Osteoblast (primary cell): ENCODE data around the gene FNBP1. TPM values are rescaled to one million over a fixed set of nuclear protein-coding genes. Genes with fewer than 3 reads are reported as not detected.
"Not testable (repeated sequence)": the region's sequence is repeated elsewhere in the genome, so short reads cannot be mapped to it uniquely, and the experiment has no call there.

ENCODE experiments used
- DNase-seq: peaks from one replicate; pipeline ENCODE4 v3.0.0; 2011; ENCODE audit warnings: low spot score, mixed read lengths; ENCODE audit not compliant: insufficient read length; ENCODE audit errors: missing footprints
- H2AFZ ChIP-seq: 2 replicates; pipeline ENCODE4 v1.6.0; 2011; ENCODE audit warnings: mild to moderate bottlenecking, low read length
- H3K27ac ChIP-seq: 2 replicates; pipeline ENCODE4 v1.5.1; 2011; ENCODE audit warnings: mild to moderate bottlenecking, low read depth, low read length, moderate library complexity
- H3K27me3 ChIP-seq: 2 replicates; pipeline ENCODE4 v1.6.0; 2012; ENCODE audit warnings: mild to moderate bottlenecking, control low read depth, inconsistent platforms, low read length, moderate library complexity; ENCODE audit not compliant: insufficient read depth
- H3K36me3 ChIP-seq: 2 replicates; pipeline ENCODE4 v1.5.1; 2011; ENCODE audit warnings: mild to moderate bottlenecking, low read length, control low read depth, moderate library complexity; ENCODE audit not compliant: insufficient read depth
- H3K4me1 ChIP-seq: 2 replicates; pipeline ENCODE4 v1.5.1; 2011; ENCODE audit warnings: mild to moderate bottlenecking, low read length, control low read depth, moderate library complexity; ENCODE audit not compliant: insufficient read depth
- H3K4me2 ChIP-seq: 2 replicates; pipeline ENCODE4 v1.6.0; 2011; ENCODE audit warnings: mild to moderate bottlenecking, low read length; ENCODE audit not compliant: insufficient read depth
- H3K4me3 ChIP-seq: fragments of 200-600 bp; sonication (generic); 3 replicates; pipeline ENCODE4 v1.5.1; 2012; ENCODE audit warnings: mild to moderate bottlenecking, low read length, inconsistent platforms; ENCODE audit not compliant: insufficient read depth
- H3K79me2 ChIP-seq: 2 replicates; pipeline ENCODE4 v1.6.0; 2012; ENCODE audit warnings: mild to moderate bottlenecking, low read length, control low read depth, inconsistent platforms; ENCODE audit not compliant: insufficient read depth
- H3K9me3 ChIP-seq: 2 replicates; pipeline ENCODE4 v1.5.1; 2011; ENCODE audit warnings: low read depth, low read length, control low read depth
- H4K20me1 ChIP-seq: 2 replicates; pipeline ENCODE4 v1.6.0; 2012; ENCODE audit warnings: mild to moderate bottlenecking, low read length, control low read depth; ENCODE audit not compliant: insufficient read depth
- CTCF ChIP-seq: IDR thresholded peaks from 2 replicates; pipeline ENCODE4 v1.5.1; 2011; ENCODE audit warnings: mild to moderate bottlenecking, low read depth, low read length, moderate library complexity; ENCODE audit errors: extremely low read depth
- total RNA-seq: library from RNA; depleted of rRNA; stranded (reverse); fragments of >200 nt; gene quantifications from 2 replicates; pipeline ENCODE4 v1.2.3, GENCODE V29; 2012

Gene FNBP1
- total RNA-seq, 1 donor: 31.8 TPM

GRCh38 chr9:130001190-130001589 lies 41.8 kb downstream of the FNBP1 start:
- H3K27ac ChIP-seq: no peak overlapping the region
- no peak overlapping the region for H3K4me3 ChIP-seq
- peaks cover 4% of the 10 kb centered on the region for H3K4me1 ChIP-seq
- H3K36me3 ChIP-seq: no peaks in the 10 kb centered on the region
- H3K79me2 ChIP-seq: peaks cover 14% of the 10 kb centered on the region
- no peaks in the 10 kb centered on the region for H3K27me3 ChIP-seq
- no peak overlapping the region for H3K4me2 ChIP-seq
- no peak for TF ChIP-seq CTCF
- DNase-seq: no peak
- no peaks in the 10 kb centered on the region for H3K9me3 ChIP-seq
- no peak overlapping the region for H2AFZ ChIP-seq
- H4K20me1 ChIP-seq: peaks cover 5% of the 10 kb centered on the region

GRCh38 chr9:129999141-129999510 lies 43.9 kb downstream of the FNBP1 start:
- Histone ChIP-seq H3K4me3 (no peak overlapping the region), H3K9me3 (no peaks in the 10 kb centered on the region), H3K4me1 (peaks cover 12% of the 10 kb centered on the region), H3K79me2 (peaks cover 8% of the 10 kb centered on the region), H2AFZ (no peak overlapping the region), H3K4me2 (no peak overlapping the region), H3K27me3 (no peaks in the 10 kb centered on the region), H3K36me3 (no peaks in the 10 kb centered on the region), H3K27ac (no peak overlapping the region), H4K20me1 (peaks cover 4% of the 10 kb centered on the region)
- no peak for DNase-seq
- no peak for TF ChIP-seq CTCF

GRCh38 chr9:129998491-129999140 lies 44.4 kb downstream of the FNBP1 start:
- H3K36me3 ChIP-seq: no peaks in the 10 kb centered on the region
- no peaks in the 10 kb centered on the region for H3K27me3 ChIP-seq
- H2AFZ ChIP-seq: no peak overlapping the region
- H3K4me2 ChIP-seq: no peak overlapping the region
- peaks cover 3% of the 10 kb centered on the region for H4K20me1 ChIP-seq
- DNase-seq: peak; percentile 48
- H3K4me1 ChIP-seq: peaks cover 12% of the 10 kb centered on the region
- H3K9me3 ChIP-seq: no peaks in the 10 kb centered on the region
- no peak for TF ChIP-seq CTCF
- H3K27ac ChIP-seq: no peak overlapping the region
- peaks cover 8% of the 10 kb centered on the region for H3K79me2 ChIP-seq
- H3K4me3 ChIP-seq: no peak overlapping the region

GRCh38 chr9:129997706-129998105 lies 45.3 kb downstream of the FNBP1 start:
- not testable (repeated sequence) for H4K20me1 ChIP-seq, H3K4me3 ChIP-seq, H3K36me3 ChIP-seq, DNase-seq, H3K79me2 ChIP-seq, H3K27ac ChIP-seq, H3K4me2 ChIP-seq, H2AFZ ChIP-seq, H3K27me3 ChIP-seq, H3K9me3 ChIP-seq
- peaks cover 12% of the 10 kb centered on the region for H3K4me1 ChIP-seq
